Cortex of kidney (tissue), 1 donor: ENCODE measurements around the gene IL11.
"Not testable (repeated sequence)": the region's sequence is repeated elsewhere in the genome, so short reads cannot be mapped to it uniquely, and the experiment has no call there.

Source experiments
- DNase-seq: peaks from one replicate; lab custom pipeline; 2025; lab: John Stamatoyannopoulos, UW

IL11 gene

DNA sequence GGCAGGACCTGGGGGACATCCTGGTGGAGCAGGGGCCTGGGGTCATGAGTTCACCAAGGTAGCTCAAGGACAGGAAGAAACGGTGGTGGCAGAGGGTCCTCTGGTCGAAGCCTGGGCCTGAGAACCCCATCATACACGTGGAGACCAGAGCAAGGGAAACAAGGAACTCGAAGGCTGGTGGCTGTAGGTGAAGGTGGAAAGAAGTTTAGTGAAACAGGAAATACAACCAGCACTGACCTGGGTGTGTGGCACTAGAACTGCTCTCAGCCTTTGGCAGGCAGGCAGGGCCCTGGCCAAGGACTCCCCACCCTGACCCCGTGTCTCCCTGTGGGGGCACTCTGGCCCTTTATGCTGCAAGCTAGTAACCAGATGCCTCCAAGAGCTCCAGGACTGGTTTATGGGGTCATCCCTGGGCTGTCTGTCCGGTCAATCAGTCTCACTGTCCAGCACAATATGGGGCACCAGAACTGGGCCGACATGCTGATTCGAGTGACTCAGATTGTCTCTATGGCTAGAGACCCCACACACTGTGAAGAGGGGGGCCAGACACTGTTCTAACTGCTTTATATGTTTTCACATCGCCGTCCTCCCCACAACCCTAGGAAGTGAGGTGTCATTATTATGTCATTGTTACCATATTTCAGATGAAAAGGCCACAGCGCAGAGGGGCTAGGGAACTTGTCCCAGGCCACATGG is 19.5 kb downstream of the IL11 start:
- no peak for DNase-seq

- DNase-seq: no peak
Observed at GRCh38 chr19:55348317-55349034, 21.8 kb downstream of the IL11 start.

DNA sequence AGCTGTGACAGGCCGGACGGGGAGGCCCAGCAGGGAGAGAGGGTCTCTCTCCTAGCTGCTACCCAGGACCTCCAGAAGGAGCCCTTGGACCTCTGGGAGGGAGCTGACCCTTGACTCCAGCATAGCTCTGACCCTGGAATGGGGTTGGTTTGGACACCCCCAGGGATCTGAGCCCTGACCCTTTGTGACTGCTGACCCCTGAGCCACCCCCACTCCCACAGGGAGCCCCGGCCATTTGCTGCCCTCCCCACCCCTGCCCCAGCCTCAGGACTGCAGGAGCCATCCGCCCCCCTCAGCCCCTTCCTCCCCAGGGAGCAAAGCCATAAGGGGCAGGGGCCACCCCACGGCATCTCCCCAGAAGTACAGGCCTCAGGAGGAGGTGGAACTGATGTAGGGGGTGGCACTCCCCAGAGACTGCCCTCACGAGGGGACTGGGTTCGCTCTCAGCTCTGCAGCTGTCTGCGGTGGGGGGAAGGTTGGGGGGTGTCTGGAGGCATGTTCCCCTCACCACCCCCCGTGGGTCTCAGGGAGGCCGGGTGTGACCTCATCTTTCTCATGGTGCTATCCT is 22.7 kb downstream of the IL11 start:
- DNase-seq: no peak

GRCh38 chr19:55346725-55347441 is 23.4 kb downstream of the IL11 start:
- DNase-seq: no peak

DNA sequence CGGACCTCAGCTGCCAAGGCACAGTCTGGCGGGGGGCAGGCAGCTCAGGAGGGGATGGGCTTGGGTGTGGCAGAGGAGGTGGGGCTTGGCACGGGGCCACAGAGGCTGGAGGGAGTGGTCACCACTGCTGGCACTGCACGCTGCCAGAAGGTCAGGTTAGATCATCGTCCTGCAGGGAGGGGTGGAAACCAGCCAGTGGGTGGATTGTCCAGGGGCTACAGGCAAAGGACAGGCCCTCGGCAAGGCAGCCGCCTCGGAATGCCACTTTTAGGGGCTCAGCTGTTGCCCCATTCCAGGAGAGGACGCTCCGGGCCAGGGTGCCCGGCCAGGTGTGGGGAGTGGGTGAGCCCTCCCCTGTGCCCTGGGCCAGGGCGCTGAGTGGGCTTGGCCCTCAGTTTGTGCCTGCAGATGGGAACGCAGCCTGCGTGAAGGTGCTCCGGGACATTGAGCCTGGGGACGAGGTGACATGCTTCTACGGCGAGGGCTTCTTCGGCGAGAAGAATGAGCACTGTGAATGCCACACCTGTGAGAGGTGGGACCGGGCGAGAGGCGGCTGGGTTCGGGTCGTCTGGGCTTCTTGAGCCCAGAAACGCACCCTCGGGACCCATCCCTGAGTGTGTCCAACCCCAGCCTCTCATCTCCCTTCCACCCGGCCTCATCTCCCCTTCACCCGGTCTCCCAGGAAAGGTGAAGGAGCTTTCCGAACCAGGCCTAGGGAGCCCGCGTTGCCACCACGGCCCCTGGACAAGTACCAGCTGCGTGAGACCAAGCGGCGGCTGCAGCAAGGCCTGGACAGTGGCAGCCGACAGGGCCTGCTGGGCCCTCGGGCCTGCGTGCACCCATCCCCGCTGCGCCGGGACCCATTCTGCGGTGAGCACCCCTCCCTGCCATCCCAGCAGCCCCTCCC is 24.2 kb downstream of the IL11 start:
- no peak for DNase-seq

DNA sequence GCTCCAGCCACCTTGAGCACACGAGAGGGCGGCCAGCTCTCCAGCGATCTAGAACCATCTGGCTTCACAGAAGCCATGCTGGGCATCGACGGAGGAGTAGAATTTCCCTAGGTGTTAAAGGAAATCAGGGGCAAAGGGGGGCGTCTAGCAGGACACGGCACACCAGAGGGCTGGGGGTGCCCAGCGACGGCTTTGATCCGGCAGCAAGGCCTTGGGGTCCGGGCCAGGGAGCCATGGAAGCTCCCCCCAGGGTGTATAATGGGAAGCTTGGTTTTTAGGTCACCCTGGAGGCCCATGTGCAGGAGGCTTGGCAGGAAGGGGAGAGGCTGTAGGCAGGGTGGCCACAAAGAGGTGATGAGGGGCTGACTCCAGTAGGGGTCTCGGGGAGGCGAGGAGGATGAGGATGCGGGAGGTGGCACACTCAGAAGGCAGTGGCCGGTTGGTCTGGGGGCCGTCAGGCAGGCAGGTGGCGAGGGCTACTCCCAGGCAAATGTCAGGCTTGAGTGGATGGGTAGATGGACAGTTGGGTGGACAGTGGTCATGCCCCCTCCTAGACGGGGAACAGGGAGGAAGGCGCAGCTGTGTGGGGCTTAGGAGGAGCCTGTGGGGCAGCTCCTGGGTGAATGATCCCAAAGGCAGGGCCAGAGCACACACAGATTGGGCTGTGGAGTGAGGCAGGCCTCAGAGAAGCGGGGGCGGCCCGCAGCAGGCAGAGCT is 25.0 kb downstream of the IL11 start:
- no peak for DNase-seq

GRCh38 chr19:55344444-55344843 is 25.8 kb downstream of the IL11 start:
- no peak for DNase-seq

- no peak for DNase-seq
Observed at GRCh38 chr19:55341595-55342531, 28.4 kb downstream of the IL11 start.

GRCh38 chr19:55341171-55341588 is 29.1 kb downstream of the IL11 start:
- DNase-seq: no peak

GRCh38 chr19:55340784-55341147 is 29.5 kb downstream of the IL11 start:
- DNase-seq: no peak

GRCh38 chr19:55339889-55340783 is 30.1 kb downstream of the IL11 start:
- no peak for DNase-seq

GRCh38 chr19:55339105-55339888 is 31.0 kb downstream of the IL11 start, which contains the start of gene KMT5C:
Gene KMT5C (plus strand): TSS chr19:55339876. CDS start chr19:55341937, 2,061 bp downstream.
- peak; percentile 99 for DNase-seq

DNA sequence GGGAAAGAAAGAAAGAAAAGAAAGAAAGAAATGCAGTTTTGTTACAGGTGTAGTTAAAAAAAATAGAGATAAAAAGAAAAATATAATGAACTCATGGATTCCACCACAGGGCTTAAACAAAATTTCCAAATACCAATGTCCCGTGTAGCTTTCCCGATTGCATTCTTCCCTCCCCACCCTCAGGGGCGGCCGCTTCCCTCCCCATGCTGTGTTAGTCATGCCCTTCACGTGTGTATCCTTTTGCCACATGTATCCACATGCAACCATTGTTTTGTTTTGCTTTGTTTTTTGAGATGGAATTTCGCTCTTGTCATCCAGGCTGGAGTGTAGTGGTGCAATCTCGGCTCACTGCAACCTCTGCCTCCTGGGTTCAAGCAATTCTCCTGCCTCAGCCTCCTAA is 34.2 kb downstream of the IL11 start:
- no peak for DNase-seq

- DNase-seq: no peak
Observed at GRCh38 chr19:55333870-55334269, 36.4 kb downstream of the IL11 start.

GRCh38 chr19:55329791-55330190 is 40.5 kb downstream of the IL11 start:
- not testable (repeated sequence) for DNase-seq

DNA sequence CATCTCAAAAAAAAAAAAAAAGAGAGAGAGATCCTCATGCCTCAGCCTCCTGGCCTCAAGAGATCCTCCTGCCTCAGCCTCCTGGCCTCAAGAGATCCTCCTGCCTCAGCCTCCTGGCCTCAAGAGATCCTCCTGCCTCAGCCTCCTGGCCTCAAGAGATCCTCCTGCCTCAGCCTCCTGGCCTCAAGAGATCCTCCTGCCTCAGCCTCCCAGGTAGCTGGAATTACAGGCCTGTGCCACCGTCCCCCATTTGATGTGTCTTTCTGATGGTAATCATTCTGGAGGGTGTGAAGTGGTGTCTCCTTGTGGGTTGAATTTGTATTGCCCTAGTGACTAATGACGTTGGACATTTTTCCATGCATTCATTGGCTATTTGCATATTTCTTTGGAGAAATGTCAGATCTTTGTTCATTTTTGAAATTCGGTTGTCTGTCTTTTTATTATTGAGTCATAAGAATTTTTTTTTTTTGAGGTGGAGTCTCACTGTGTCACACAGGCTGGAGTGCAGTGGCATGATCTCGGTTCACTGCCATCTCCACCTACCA is 41.4 kb downstream of the IL11 start:
- not testable (repeated sequence) for DNase-seq

GRCh38 chr19:55325172-55325571 is 45.1 kb downstream of the IL11 start, which contains the start of gene TMEM150B:
Gene TMEM150B (minus strand): TSS chr19:55325341. CDS start chr19:55321036, 4,305 bp downstream.
- no peak for DNase-seq
